ENCODE data around the gene PSMB2. TPM values are rescaled to one million over a fixed set of nuclear protein-coding genes. Genes with fewer than 3 reads are reported as not detected.

The PSMB2 gene
- total RNA-seq, 2 experiments from 2014 or later, result 28.7 to 86.3 TPM

DNA sequence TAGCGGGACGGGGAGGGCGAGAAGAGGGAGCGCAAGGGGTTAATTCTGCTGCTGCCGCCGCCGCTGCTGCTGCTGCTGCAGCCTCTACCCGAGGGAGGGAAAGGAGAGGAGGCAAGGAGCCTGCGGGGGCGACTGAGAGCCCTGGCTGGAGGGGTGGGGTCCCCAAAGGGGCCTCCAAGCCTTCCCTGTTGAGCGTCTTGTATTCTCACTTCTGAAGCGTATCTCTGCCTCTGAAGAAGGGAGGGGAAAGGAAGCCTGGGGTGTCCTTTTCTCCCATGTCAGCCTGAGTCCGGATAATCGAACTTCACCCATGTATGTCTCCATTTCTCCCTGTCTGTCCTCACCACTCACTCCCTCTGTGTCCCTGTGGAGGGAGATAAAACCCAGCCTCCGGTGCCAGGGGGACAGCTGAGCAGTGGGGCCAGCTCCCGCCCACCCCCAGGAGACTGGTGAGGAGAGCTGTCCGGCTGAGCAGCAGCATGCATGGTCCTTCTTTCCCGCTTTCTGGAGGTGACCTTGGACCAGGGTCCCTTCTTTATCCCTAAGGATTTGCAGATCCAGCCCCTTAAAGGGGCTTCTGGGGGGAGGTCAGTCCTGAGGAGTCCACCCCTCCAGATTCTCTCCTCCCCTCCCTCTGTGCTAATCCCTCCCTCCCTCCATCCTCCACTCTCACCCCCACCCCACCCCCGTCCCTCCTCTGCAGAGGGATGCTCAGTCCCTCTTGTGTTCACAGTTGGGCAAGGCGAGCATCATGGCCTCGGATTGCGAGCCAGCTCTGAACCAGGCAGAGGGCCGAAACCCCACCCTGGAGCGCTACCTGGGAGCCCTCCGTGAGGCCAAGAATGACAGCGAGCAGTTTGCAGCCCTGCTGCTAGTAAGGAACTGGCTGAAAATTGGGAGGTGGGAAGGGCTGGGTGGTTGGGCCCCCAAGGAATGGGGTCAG is 82.7 kb downstream of the PSMB2 start:
- Histone ChIP-seq H3K4me1 (ENCODE audit: insufficient read depth, low read length, poor library complexity, severe bottlenecking) (peaks cover 25% of the 10 kb centered on the region), H3K79me2 (ENCODE audit: insufficient read depth, low read depth, low read length) (peaks cover 11% of the 10 kb centered on the region; the same call in 1 of the 2 replicates), H3K4me2 (ENCODE audit: low read length) (peak overlapping the region; percentile 98), H3K9me2 (ENCODE audit: insufficient read depth, low read length) (no peaks in the 10 kb centered on the region), H3K36me3 (ENCODE audit: insufficient read depth, low read length) (peaks cover 15% of the 10 kb centered on the region; the same call in 1 of the 2 replicates), H2AFZ (ENCODE audit: low read length) (peak overlapping the region; percentile 77; the same call in 1 of the 2 replicates), H3K4me3 (ENCODE audit: low read depth, low read length, poor library complexity, severe bottlenecking) (peak overlapping the region; percentile 99), H3K27ac (ENCODE audit: low read depth, low read length, poor library complexity, severe bottlenecking) (peak overlapping the region; percentile 68), H4K20me1 (ENCODE audit: insufficient read depth, low read length) (no peaks in the 10 kb centered on the region), H3K9me3 (ENCODE audit: low read length) (no peaks in the 10 kb centered on the region)
- peak; percentile 43 for DNase-seq (ENCODE audit: low spot score)
- POLR2A ChIA-PET, result interaction anchor here (0.6 kb wide), 1 partner anchor 75 kb away, joined by 6 read pairs; no protein-coding TSS in a partner anchor
- CTCF ChIA-PET (ENCODE audit: unreplicated experiment), result interaction anchor here (0.6 kb wide), 1 partner anchor 95 kb away, joined by 6 read pairs; no protein-coding TSS in a partner anchor
- intact Hi-C loops (cut with micrococcal nuclease; ENCODE audit: unreplicated experiment), result loop anchor here (5.0 kb wide), 1 partner anchor 51 kb away; no protein-coding TSS in a partner anchor
- no TSS peak for BruUV-seq (replicated peaks)
- no peak for TF ChIP-seq EZH2phosphoT487 (IDR thresholded peaks at IDR 0.05; ENCODE audit: borderline replicate concordance, low read depth, low read length)
- TF ChIP-seq, protein P1, sequence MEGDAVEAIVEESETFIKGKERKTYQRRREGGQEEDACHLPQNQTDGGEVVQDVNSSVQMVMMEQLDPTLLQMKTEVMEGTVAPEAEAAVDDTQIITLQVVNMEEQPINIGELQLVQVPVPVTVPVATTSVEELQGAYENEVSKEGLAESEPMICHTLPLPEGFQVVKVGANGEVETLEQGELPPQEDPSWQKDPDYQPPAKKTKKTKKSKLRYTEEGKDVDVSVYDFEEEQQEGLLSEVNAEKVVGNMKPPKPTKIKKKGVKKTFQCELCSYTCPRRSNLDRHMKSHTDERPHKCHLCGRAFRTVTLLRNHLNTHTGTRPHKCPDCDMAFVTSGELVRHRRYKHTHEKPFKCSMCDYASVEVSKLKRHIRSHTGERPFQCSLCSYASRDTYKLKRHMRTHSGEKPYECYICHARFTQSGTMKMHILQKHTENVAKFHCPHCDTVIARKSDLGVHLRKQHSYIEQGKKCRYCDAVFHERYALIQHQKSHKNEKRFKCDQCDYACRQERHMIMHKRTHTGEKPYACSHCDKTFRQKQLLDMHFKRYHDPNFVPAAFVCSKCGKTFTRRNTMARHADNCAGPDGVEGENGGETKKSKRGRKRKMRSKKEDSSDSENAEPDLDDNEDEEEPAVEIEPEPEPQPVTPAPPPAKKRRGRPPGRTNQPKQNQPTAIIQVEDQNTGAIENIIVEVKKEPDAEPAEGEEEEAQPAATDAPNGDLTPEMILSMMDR (conservative IDR thresholded peaks at IDR 0.05; ENCODE audit: low read length), result no peak

DNA sequence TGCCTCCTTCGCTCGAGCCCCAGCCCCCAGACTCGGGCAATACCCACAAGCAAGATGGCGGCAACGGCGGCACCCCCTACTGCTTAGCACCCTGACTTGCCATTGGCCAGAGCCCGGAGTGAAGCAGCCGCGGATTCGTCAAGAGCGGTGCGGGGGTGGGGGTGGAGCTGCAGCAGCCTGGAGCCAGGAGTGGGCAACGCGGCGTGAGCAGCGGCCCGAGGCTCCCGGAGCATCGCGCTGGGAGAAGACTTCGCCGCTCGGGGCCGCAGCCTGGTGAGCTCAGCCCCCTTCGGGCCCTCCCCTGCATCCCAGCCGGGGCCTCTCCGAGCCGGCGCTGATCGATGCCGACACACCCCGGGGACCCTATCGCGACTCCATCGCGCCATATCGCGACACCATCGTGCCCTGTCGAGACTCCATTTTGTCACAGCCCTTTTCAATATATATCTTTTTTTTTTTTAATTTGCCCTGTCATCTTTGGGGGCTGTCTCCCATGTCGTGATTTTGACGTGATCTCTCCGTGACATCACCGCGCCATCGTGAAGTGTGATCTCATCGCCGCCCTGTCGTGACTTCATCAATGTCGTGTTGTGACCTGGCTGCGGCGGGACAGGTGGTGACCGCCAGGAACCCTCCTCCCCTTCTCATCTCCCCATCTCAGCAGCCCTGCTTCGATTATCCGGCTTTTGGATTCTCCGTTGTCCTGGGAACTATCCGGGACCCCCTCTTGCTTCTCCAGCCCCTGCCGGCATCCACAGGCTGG is 83.5 kb downstream of the PSMB2 start, which contains the start of gene NCDN:
Gene NCDN, plus strand, starts transcription at position 189 of the 763 bp plus-strand sequence. Its CDS starts 392 bp downstream, at position 581.
- peak; percentile 97 for DNase-seq (ENCODE audit: low spot score)
- Histone ChIP-seq H3K4me3 (ENCODE audit: low read depth, low read length, poor library complexity, severe bottlenecking) (peak within 1 kb of the TSS; percentile 99), H3K4me1 (ENCODE audit: insufficient read depth, low read length, poor library complexity, severe bottlenecking) (peaks cover 25% of the 10 kb centered on the region), H3K27ac (ENCODE audit: low read depth, low read length, poor library complexity, severe bottlenecking) (peak within 1 kb of the TSS; percentile 68), H3K4me2 (ENCODE audit: low read length) (peak within 1 kb of the TSS; percentile 98), H3K36me3 (ENCODE audit: insufficient read depth, low read length) (peaks cover 18% of the 10 kb centered on the region), H3K9me3 (ENCODE audit: low read length) (no peaks in the 10 kb centered on the region), H3K79me2 (ENCODE audit: insufficient read depth, low read depth, low read length) (peaks cover 11% of the 10 kb centered on the region; the same call in 1 of the 2 replicates), H2AFZ (ENCODE audit: low read length) (peak within 1 kb of the TSS; percentile 77), H3K9me2 (ENCODE audit: insufficient read depth, low read length) (no peaks in the 10 kb centered on the region), H4K20me1 (ENCODE audit: insufficient read depth, low read length) (no peaks in the 10 kb centered on the region)
- POLR2A ChIA-PET, result interaction anchor here (0.7 to 1.0 kb wide), 2 partner anchors 86 to 102 kb away, joined by 3 to 6 read pairs; no protein-coding TSS in a partner anchor
- TSS peak; percentile 82 for BruUV-seq (replicated peaks)
- intact Hi-C loops (cut with micrococcal nuclease; ENCODE audit: unreplicated experiment), result loop anchor here (1.0 to 5.0 kb wide), 2 partner anchors 50 to 212 kb away; partner anchors contain the start of gene CLSPN
- TF ChIP-seq, protein P1 (conservative IDR thresholded peaks at IDR 0.05; ENCODE audit: low read length), result no peak
- TF ChIP-seq EZH2phosphoT487 (IDR thresholded peaks at IDR 0.05; ENCODE audit: borderline replicate concordance, low read depth, low read length), result no peak
- CTCF ChIA-PET (ENCODE audit: unreplicated experiment), result interaction anchor here (1.5 kb wide), 1 partner anchor 169 kb away, joined by 3 read pairs; no protein-coding TSS in a partner anchor
